RWPE1 (cell line): ENCODE results near the gene PRSS12.

ENCODE experiments used
- CTCF ChIA-PET: fragments of 350-600 bp; sonication (Branson Sonifier 250); formaldehyde crosslinking; extraction: SDS; loops from one replicate; lab custom pipeline; 2021; lab: Yijun Ruan, JAX
- POLR2A ChIA-PET: fragments of 400-600 bp; formaldehyde crosslinking; extraction: SDS; loops from one replicate; lab custom pipeline; 2020; ENCODE audit warnings: antibody characterized with exemption; ENCODE audit not compliant: low non-redundant PET; lab: Yijun Ruan, JAX
- DNase-seq: peaks from one replicate; pipeline ENCODE4 v3.0.0; 2012; ENCODE audit warnings: low spot score
- H3K27ac ChIP-seq: fragments of 450-650 bp; 2 replicates; pipeline ENCODE4 v1.5.1; 2017
- CTCF ChIP-seq: fragments of 450-650 bp; conservative IDR thresholded peaks from 2 replicates; pipeline ENCODE4 v1.5.1; 2017; ENCODE audit warnings: low read depth, mild to moderate bottlenecking

PRSS12 gene

GRCh38 chr4:118322831-118323502 is 29.8 kb downstream of the PRSS12 start:
- CTCF ChIA-PET, result interaction anchor here (0.7 to 0.8 kb wide), 2 partner anchors 8 to 1002 kb away, joined by 3 read pairs; no protein-coding TSS in a partner anchor
- POLR2A ChIA-PET, result no interaction called here
- DNase-seq, result no peak
- no peak overlapping the region for H3K27ac ChIP-seq
- TF ChIP-seq CTCF, result no peak

DNA sequence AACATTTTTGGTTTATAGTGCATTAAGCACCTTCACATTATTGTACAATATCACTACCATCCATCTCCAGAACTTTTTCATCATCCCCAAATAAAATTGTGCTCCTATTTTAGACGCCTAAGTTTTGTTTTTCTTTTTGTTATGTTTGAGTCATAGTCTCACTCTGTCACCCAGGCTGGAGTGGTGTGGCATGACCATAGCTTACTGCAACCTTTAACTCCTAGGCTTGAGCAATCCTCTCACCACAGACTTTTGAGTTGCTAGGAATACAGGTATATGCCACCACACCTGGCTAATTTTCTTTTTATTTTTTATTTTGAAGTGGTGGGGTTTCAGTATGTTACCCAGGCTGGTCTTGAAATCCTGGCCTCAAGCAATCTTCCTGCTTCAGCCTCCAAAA is 33.9 kb downstream of the PRSS12 start:
- no peak overlapping the region for H3K27ac ChIP-seq
- no peak for TF ChIP-seq CTCF
- CTCF ChIA-PET, result no interaction called here

DNA sequence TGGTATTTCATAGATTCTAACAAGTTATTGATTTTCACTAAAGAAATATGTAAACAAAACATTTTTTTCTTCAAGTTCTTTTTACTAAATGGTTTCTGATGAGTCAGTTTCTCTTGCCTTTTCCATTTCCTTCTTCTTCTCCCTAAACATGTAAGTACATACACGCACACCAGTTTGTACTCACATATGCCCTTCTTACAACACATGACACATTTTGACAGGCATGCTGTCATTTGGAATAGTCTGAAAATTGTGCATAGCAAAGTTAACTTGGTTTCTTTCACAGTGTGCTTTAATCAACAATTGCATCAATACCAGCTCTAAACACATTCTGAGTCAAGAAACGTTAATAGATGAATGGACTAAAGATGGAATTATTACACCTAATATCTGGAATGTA is 35.1 kb downstream of the PRSS12 start:
- ChIA-PET CTCF (no interaction called here), POLR2A (no interaction called here)
- TF ChIP-seq CTCF, result no peak
- no peak overlapping the region for H3K27ac ChIP-seq
- no peak for DNase-seq

More for the DNA sequence above, 33.9 kb downstream of the PRSS12 start:
- POLR2A ChIA-PET, result no interaction called here
- no peak for DNase-seq

- ChIA-PET POLR2A (no interaction called here), CTCF (no interaction called here)
- DNase-seq, result no peak
- TF ChIP-seq CTCF, result no peak
- no peak overlapping the region for H3K27ac ChIP-seq
These were observed 38.6 kb downstream of the PRSS12 start for GRCh38 chr4:118314221-118314620.

- no peak overlapping the region for H3K27ac ChIP-seq
- no peak for TF ChIP-seq CTCF
- ChIA-PET POLR2A (no interaction called here), CTCF (interaction anchor here (0.7 kb wide), 1 partner anchor 1725 kb away, joined by 4 read pairs; no protein-coding TSS in a partner anchor)
- no peak for DNase-seq
These were observed 39.7 kb downstream of the PRSS12 start for GRCh38 chr4:118313098-118313497.

- no peak for TF ChIP-seq CTCF
- ChIA-PET POLR2A (no interaction called here), CTCF (no interaction called here)
- no peak for DNase-seq
- no peak overlapping the region for H3K27ac ChIP-seq
These were observed 44.3 kb downstream of the PRSS12 start for GRCh38 chr4:118308306-118309030.
